MG63 (cell line): ENCODE results near the gene PAX5. TPM values are rescaled to one million over a fixed set of nuclear protein-coding genes. Genes with fewer than 3 reads are reported as not detected.
A peak's percentile ranks its signal among the peaks of the same experiment; 100 is the strongest.

Experiments
- DNase-seq: peaks from one replicate; pipeline ENCODE4 v3.0.0-alpha.2; 2020
- H3K27me3 ChIP-seq: fragments of 250-450 bp; sonication (Bioruptor Pico); 2 replicates; pipeline ENCODE4 v1.5.1; 2020; ENCODE audit warnings: mild to moderate bottlenecking, moderate library complexity
- H3K36me3 ChIP-seq: fragments of 250-450 bp; sonication (Bioruptor Pico); 2 replicates; pipeline ENCODE4 v1.5.1; 2020; ENCODE audit warnings: mild to moderate bottlenecking, moderate library complexity
- H3K4me3 ChIP-seq: fragments of 250-450 bp; sonication (Bioruptor Pico); 2 replicates; pipeline ENCODE4 v1.5.1; 2020; ENCODE audit warnings: mild to moderate bottlenecking, moderate library complexity
- H3K9me3 ChIP-seq: fragments of 250-450 bp; sonication (Bioruptor Pico); 2 replicates; pipeline ENCODE4 v1.5.1; 2020; ENCODE audit warnings: mild to moderate bottlenecking, moderate library complexity
- total RNA-seq: library from RNA; depleted of rRNA; stranded (reverse); fragments of >200 nt; shearing (Covaris generic); gene quantifications from 2 replicates; pipeline ENCODE4 v1.2.3, GENCODE V29; 2014; ENCODE audit warnings: low replicate concordance

The PAX5 gene
- total RNA-seq, 1 experiment from 2014 or later, result not detected

DNA sequence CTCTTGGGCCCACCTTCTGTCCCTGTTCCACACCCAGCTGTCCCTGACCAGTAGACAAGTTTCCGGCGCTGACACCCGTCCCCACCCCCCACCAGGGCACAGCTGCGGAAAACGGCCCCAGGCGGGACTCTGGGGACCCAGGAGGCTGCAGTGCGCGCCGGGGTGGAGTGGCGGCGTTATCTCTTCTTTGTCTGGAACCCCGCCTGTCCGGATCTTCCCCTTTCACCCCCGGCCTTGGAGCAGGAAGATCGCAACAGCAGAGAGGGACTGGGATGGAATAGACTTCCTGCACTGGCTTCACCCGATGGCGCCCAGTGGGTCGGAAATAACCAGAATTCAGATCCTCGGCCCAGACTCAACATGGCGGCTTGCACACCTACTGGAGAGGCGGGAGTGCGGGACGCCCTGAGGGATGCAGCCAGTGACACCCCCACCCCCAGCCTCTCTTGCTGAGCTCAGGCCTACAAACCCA, 4.7 kb downstream of the PAX5 start:
- no peak overlapping the region for H3K4me3 ChIP-seq
- DNase-seq, result no peak
- H3K27me3 ChIP-seq, result peaks cover 35% of the 10 kb centered on the region
- H3K9me3 ChIP-seq, result no peaks in the 10 kb centered on the region
- no peaks in the 10 kb centered on the region for H3K36me3 ChIP-seq

DNA sequence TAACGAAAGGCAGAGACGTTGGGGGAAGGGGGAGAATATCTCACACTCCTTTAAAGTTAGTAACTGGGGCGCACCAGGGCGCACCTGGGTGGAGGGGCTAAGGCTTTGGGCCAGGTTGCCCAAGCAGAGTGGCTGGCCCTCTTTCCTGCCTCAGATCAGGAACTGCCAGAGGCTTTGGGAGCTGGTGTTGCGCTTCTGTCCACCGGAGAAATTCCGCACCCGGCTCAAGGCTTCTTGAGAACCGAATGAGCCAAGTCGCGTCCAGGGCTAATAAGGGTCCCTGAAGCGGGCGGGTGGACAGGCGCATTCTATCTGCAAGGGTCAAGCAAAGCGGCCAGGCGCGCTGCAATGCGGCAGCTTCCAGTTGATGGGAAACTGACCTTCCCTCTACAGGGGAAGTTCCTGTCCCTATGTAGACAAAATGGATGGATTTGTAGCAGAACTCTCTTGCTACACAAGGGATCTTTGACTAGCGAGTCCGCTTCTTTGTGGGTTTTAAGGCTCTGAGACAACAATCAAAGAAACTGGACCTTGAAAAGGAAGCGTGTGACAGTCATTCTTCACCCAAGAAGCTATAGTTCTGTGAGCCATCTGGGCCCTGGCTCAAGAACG, 5.5 kb downstream of the PAX5 start:
- H3K27me3 ChIP-seq, result peaks cover 37% of the 10 kb centered on the region
- no peak for DNase-seq
- no peaks in the 10 kb centered on the region for H3K36me3 ChIP-seq
- no peak overlapping the region for H3K4me3 ChIP-seq
- no peaks in the 10 kb centered on the region for H3K9me3 ChIP-seq

DNA sequence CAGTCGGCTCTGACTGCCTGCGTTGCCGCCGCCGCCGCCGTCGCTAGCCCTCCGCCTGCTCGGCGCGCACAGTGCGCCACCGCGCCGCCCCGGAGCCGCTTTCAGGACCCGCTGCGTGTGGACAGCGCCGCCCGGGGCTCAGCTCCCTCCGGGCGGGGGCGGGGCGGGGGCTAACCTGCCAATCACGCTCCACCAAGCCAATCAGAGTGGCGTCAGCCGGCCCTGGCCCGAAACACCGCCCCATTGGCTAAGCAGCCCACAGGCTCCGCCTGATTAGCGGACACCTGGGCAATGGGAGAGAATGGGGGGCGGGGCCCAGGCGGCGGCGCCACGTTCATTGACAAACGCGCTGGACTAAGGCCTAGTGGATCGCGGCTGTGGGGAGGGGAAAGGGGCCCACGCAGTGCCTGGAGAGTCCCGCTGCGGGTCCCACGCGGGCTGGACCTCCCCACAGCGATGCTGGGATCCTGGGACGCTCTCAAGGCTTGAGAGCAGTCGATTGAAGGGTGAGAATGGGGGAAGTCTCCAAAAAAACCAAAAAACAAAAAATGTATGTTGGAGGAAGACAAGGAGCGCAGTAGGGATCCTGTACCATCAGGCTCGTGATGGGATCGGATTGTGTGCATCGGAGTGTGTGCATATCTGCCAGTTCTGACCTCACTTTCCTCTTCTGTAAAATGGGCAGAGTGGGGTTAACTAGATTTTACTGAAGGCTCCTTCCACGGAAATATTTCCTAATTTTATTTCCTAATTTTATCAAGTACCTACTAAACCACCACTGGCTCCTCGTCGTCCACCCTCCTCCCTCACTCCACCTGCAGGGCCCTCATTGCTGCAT, 6.3 kb downstream of the PAX5 start:
- no peaks in the 10 kb centered on the region for H3K9me3 ChIP-seq
- H3K27me3 ChIP-seq, result peaks cover 37% of the 10 kb centered on the region
- peak; percentile 92 for DNase-seq
- H3K4me3 ChIP-seq, result peak overlapping the region; percentile 23
- H3K36me3 ChIP-seq, result no peaks in the 10 kb centered on the region

DNA sequence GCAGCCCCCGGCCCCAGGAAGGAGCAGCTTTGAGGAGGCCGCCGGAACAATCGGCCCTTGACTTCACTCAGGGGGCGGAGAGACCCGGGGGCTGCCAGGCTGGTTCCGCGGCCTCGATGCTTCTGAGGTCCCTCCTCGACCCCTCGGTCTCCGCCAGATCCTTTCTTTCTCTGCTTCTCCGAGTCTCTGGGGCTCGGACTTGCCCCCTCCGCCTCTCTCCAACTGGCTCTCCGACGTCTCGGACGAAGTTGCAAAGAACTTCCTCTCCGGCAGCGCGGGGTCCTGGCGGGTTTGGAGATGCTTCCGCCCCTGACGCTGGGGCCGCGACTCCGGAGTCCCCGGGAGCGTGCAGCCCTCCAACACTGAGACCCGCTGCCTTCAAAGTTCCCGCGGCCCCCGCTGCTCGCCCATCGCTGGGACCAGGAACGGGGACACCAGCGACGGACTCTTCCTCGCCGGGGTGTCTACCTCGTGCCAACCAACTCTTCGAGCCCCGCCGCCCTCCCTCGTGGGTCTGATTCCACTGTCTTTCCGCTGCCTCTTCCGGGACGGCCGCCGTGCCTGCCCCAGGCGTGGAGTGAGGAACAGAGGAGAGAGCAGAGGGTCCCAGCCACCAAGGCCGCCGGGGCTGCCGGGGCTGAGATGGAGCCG, 7.0 kb downstream of the PAX5 start:
- H3K4me3 ChIP-seq, result no peak overlapping the region
- H3K9me3 ChIP-seq, result no peaks in the 10 kb centered on the region
- no peaks in the 10 kb centered on the region for H3K36me3 ChIP-seq
- peaks cover 37% of the 10 kb centered on the region for H3K27me3 ChIP-seq
- no peak for DNase-seq

DNA sequence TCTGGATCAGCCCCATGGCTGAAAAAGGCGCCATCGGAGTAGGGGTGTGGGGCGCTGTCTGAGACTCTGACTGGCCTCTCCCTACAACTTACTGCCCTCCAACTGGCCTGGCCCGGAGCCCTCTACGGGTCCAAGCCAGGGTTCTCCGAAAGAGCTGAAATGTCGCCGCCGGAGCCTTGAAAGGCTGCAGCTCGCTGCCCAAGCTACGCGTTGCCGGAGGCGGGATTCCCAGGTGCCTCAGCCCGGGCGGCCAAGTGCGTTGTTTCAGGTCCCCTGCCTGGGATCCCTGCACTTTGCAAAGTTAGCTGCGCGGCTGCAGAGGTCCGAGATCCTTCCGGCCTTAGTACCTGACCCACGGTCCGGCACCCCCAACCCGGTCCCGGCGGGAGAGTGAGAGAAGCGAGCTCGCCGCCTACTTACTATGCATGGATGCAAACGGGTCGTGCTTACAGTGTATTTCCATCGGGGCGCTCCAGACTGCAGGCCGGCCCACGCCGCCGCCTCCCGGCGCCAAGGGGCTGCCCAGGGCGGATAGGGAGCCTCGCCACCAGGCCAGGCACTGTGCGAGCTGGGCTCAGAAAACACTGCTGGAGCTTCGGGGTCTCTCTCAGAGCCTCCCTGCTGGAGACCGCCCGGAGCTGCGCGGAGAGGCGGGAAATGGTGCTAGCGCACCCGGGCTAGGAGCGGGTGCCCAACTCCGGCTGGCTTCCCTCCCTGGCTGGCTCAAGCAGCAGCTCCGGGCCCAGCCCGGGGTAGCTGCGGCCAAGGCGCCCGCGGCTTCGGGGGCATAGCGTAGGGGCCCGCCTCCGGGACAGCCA, 7.7 kb downstream of the PAX5 start:
- H3K36me3 ChIP-seq, result no peaks in the 10 kb centered on the region
- DNase-seq, result no peak

DNA sequence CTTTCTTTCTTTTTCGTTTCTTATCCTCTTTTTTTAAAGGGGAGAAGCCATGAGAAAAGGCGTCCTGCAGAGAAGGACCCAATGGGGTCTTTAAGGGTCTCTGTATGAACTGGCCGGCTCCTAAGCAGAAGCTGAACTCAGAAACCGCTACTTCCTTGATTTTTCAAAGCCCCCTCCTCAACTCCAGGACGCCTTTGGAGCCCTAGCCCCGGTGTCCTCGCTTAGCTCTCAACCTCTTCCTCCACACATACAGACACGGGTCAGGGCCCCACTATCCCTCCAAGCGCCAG, 8.3 kb downstream of the PAX5 start:
- H3K36me3 ChIP-seq, result no peaks in the 10 kb centered on the region
- DNase-seq, result no peak
- peaks cover 40% of the 10 kb centered on the region for H3K27me3 ChIP-seq
- 0 out of 2 replicates have a peak overlapping the region, but pooled peaks have one; percentile 12 for H3K4me3 ChIP-seq
- no peaks in the 10 kb centered on the region for H3K9me3 ChIP-seq

More for the DNA sequence above, 7.7 kb downstream of the PAX5 start:
- Histone ChIP-seq H3K9me3 (no peaks in the 10 kb centered on the region), H3K4me3 (no peak overlapping the region), H3K27me3 (peaks cover 40% of the 10 kb centered on the region)

DNA sequence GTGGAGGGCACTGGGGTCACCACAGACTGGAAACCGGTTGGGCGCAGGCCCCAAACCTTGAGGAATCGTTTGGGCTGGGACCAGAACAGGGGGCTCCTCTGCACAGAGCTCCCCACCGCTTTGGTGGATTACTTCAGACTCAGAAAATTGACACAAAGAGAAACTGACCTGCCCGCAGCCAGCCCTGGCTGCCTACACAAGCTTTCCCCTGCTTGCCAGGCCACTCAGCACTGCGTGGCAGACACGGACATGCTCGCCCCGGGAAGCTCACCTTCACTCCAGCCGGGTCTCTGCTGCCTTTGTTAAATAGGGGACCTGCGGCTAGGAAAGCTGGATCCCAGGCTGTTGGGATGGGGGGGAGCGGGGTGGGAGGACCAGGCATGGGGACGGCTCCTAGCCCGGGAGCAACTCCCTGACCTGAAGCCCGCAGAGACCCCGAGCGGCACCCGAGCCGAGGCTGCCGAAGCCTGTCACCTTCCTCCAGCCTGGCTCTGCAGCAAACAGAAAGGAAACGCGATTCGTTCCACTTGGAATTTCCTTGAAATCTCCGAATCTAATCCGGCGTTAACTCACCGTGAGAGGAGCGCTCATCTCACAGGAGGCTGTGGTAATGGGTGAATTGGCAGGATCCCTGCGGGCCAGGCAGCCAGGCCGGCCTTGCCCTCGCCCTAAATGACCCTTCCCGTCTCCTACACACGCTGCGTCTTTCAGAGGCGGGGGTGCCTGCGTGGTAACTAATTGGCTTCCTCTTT, 8.8 kb downstream of the PAX5 start:
- H3K27me3 ChIP-seq, result peaks cover 40% of the 10 kb centered on the region
- H3K36me3 ChIP-seq, result no peaks in the 10 kb centered on the region
- no peak for DNase-seq
- H3K4me3 ChIP-seq, result 0 out of 2 replicates have a peak overlapping the region, but pooled peaks have one; percentile 12
- no peaks in the 10 kb centered on the region for H3K9me3 ChIP-seq

DNA sequence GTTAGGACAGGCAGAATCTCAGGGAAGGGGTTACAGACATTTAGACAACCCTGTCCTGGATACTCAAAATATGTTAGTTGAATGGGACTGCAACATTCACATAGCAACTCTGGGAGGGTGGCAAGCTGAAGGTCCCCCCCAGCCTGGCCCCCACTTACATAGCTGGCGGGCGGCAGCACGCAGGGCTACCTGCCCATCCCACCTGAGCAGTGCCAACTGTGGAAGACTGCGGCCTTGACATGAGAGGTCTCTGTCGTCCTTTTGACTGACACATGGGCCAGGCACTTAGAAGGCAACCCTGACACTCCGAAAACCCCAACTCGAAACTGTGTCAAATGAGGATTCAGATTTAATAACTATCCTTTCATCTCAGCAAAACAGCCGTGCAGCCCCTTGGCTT, 16.5 kb downstream of the PAX5 start:
- Histone ChIP-seq H3K4me3 (no peak overlapping the region), H3K36me3 (no peaks in the 10 kb centered on the region), H3K27me3 (peaks cover 10% of the 10 kb centered on the region), H3K9me3 (no peaks in the 10 kb centered on the region)
- DNase-seq, result no peak

DNA sequence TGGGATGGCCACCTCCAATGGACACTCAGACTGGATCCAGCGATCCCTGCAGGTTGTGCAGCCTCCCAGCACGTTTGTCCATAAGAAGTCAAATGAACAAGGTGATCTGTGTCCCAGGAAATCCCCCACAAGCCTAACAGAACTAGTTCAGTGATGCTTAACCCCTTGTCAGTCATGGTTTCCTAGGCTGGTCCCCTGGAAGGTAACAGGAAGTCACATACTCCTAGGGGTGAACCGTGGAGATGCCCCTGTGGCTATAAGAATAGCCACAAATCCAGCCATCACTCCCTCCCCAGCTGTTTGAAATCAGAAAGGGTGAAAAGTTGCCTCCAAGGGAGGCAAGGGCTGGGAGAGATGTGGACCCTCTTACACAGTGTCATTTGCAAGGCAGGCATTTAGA, 22.5 kb downstream of the PAX5 start:
- 0 out of 2 replicates have a peak, but pooled peaks cover 7% of the 10 kb centered on the region for H3K27me3 ChIP-seq
- no peak overlapping the region for H3K4me3 ChIP-seq
- no peaks in the 10 kb centered on the region for H3K36me3 ChIP-seq
- no peaks in the 10 kb centered on the region for H3K9me3 ChIP-seq
- DNase-seq, result no peak

DNA sequence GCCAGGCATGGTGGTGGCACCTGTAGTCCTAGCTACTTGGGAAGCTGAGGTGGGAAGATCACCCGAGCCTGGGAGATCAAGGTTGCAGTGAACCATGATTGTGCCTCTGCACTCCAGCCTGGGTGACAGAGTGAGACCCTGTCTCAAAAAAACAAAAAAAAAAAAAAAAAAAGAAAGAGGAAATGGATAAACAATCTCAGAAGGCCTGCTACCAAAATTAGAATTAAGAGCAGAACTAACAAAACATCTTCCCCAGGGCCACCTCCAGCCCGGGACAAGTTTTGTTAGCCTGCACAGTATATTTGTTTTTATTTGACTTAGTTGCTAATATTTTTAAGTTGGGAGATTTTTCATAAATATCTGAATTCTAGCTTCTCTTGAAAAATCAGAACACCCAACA, 23.1 kb downstream of the PAX5 start:
- Histone ChIP-seq H3K4me3 (no peak overlapping the region), H3K9me3 (no peaks in the 10 kb centered on the region), H3K27me3 (0 out of 2 replicates have a peak, but pooled peaks cover 4% of the 10 kb centered on the region), H3K36me3 (no peaks in the 10 kb centered on the region)
- DNase-seq, result no peak

DNA sequence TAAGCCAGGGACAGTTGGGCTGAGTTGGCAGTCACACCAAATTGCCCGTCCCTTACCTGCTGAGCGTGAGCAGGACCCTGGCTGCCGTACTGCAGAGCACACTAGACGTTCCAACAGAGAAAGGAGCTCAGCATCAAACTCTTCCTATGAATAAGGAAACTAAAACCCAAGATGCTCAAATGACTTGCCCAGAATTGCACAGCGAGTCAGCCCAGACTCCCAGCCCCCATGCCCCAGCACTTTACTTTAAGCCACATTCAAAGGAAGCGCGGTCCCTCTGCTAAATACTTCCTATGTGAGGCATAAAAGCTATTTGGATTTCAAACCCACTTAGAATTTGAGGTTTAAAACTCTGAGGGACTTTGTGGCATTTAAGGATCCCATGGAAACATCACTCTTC, 23.9 kb downstream of the PAX5 start:
- 0 out of 2 replicates have a peak, but pooled peaks cover 4% of the 10 kb centered on the region for H3K27me3 ChIP-seq
- H3K9me3 ChIP-seq, result no peaks in the 10 kb centered on the region
- no peak for DNase-seq
- H3K4me3 ChIP-seq, result no peak overlapping the region
- H3K36me3 ChIP-seq, result no peaks in the 10 kb centered on the region

DNA sequence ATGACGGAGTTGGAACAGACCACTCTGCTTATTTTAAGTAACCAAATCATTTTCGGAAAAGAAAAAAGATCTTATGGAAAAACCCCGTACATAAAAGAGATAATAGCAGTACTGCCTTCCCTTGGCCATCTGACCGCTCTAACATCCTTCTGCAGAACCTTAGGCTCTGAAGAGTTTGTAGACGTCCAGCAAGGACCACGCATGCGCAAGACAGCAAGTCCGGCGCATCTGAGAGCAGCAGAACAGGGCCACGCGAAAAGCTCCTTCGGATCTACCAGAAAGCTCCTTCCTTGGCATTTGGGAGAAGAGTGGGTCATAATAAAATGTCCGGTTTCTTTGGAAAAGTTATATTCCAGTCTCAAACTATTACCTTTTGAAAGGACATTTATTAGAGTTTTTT, 26.8 kb downstream of the PAX5 start:
- 0 out of 2 replicates have a peak, but pooled peaks cover 2% of the 10 kb centered on the region for H3K27me3 ChIP-seq

DNA sequence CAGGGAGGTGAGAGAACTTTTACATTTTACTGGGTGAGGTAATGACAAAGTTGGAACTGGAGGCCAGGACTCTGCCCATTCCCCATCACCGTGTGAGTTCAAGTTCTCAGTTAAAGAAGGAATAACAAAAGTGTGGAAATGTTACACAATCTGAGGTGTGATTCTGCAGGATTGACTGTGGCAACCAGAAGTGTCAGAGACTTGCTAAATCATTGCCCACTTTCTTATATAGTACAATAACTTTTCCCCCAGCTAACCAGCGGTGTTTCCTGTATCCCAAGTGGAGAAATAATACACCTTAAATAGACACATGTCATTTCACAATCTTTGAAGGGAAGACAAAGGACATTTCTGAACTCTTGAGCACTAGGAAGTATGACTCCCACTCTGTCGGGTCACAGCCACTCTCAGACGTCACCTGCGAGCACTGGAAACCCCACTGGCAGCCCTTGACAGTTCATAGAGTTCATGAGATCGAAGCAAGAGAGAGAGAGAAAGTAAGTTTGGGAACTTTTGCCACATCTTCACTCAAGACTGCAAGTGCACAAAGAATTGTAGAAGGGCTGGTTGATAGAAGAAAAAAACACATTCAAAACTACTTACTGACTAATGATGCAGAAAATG, 28.4 kb downstream of the PAX5 start:
- DNase-seq, result no peak
- no peaks in the 10 kb centered on the region for H3K9me3 ChIP-seq
- no peaks in the 10 kb centered on the region for H3K36me3 ChIP-seq
- no peaks in the 10 kb centered on the region for H3K27me3 ChIP-seq
- H3K4me3 ChIP-seq, result no peak overlapping the region

More for the DNA sequence above, 26.8 kb downstream of the PAX5 start:
- no peak for DNase-seq
- no peaks in the 10 kb centered on the region for H3K9me3 ChIP-seq
- H3K4me3 ChIP-seq, result no peak overlapping the region
- H3K36me3 ChIP-seq, result no peaks in the 10 kb centered on the region

DNA sequence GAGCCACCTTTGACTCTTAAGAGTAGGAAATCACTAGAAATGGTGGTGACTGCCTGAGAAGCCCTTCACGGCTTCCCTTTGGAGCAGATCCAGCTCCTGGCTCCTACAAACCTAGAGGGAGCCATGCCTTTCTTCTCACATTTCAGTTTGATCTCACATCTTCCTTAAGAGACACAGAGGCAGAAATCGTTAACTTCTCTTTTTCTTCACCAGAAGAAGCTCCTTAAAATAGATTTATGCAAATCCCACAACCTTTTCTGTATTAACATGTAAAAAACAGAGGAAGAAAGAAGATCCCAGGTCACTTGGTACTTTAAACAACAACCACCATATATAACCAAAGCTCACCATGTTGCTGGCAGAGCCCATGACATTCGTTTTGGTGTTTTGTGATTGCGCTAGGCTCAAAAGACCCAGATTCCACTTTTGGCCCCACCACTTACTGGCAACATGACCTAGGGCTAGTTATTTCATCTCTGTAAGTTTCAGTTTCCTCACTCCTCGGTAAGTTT, 29.6 kb downstream of the PAX5 start:
- Histone ChIP-seq H3K27me3 (no peaks in the 10 kb centered on the region), H3K4me3 (no peak overlapping the region), H3K9me3 (no peaks in the 10 kb centered on the region), H3K36me3 (no peaks in the 10 kb centered on the region)
- no peak for DNase-seq

DNA sequence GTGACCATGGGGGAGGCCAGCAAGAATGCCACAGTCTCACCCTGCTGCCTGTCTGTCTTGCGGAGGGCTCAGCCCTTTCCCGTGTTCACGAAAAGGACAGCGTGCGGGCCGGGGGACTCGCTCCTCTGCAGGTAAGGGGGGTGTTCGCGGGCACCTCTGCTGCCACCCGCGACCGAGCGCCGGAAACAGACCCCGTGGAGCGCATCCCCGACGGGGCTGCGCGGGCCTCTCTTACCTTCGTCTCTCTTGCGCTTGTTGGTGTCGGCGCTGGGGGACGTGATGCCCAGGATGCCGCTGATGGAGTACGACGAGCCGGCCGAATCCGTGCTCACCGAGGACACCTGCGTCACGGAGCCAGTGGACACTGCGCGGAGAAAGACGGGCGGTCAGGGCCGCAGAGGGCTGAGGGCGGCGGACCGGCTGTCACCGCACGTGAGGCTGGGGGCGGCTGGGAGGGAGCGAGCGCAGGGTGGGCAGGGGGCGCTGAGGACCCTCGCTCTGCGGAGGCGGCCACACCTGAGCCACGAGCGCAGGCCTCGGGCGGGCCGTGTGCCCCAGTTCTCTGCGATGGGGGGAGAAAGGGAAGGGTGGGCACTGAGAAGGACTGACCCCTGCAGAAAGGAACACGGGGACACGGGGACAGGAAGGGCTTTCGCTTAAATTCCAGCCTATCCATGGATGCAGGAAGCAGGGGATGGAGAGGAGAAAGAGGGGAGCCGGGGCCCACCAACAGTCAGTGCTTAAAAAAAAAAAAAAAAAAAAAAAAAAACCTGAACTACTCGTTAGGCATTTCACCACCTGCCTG, 31.5 kb downstream of the PAX5 start:
- no peak for DNase-seq
- no peaks in the 10 kb centered on the region for H3K27me3 ChIP-seq
- H3K4me3 ChIP-seq, result no peak overlapping the region
- no peaks in the 10 kb centered on the region for H3K36me3 ChIP-seq
- H3K9me3 ChIP-seq, result no peaks in the 10 kb centered on the region
